T-helper 1 cell treated with Interleukin-12 subunit alpha and Interleukin-12 subunit beta and Interleukin-4 antibody, amounts not matched to agents 30 ng/mL and 1 ng/mL, for 36 hours (primary cell): ENCODE data around the gene APOL1. TPM values are rescaled to one million over a fixed set of nuclear protein-coding genes. Genes with fewer than 3 reads are reported as not detected.
"Not testable (repeated sequence)": the region's sequence is repeated elsewhere in the genome, so short reads cannot be mapped to it uniquely, and the experiment has no call there.

ENCODE experiments used
- intact Hi-C: fragments of 100-400 bp; cut with micrococcal nuclease; formaldehyde crosslinking; loops from one replicate; pipeline ENCODE4 v1.15.1; 2024
- total RNA-seq: library from RNA; stranded (reverse); gene quantifications from 2 replicates; pipeline ENCODE4 v1.2.3, GENCODE V29; 2022

APOL1 gene
- total RNA-seq, 1 donor from 2014 or later, result 91.0 TPM

DNA sequence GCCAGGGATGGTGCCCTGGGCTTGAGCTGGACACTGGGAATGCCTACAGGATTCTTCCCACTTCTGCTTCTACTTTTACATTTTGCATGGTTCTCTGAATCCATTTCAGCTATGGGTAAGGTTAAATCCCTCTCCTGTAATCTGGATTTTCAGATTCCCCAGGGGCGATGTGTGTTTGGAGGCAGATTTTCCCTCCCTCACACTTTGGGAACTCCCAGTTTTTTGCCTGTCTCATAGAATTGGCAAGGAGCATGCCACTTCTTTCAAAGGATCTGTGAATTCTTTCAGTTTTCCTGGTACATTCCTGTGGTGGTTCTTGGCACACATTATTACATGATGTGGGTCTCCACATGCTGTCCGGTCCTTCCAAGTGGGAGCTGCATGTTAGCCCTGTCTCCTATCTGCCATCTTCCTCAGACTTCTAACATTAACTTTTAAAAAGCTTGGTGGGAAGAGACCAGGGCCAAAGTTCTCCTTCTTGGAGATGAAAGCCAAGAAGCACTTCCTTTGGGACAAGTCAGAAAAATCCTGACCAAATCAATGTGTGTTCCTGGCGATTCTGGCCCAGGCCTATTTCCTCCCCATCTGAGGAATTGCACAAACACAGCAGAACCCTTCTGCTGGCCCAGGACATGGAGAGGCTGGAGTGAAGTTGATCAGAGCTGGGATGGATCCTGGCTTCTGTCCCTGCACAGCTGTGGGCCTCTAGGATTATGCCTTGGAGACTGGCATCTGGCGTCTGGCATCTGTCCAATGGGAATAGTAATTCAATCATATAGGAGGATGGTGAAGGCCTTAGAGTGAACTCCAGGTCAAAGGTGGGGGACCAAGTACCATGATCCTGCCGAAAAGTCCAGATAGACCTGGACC, 8.2 kb upstream of the APOL1 start:
- intact Hi-C loops, result no loop called here

GRCh38 chr22:36245805-36246356, 7.1 kb upstream of the APOL1 start:
- intact Hi-C loops, result no loop called here

DNA sequence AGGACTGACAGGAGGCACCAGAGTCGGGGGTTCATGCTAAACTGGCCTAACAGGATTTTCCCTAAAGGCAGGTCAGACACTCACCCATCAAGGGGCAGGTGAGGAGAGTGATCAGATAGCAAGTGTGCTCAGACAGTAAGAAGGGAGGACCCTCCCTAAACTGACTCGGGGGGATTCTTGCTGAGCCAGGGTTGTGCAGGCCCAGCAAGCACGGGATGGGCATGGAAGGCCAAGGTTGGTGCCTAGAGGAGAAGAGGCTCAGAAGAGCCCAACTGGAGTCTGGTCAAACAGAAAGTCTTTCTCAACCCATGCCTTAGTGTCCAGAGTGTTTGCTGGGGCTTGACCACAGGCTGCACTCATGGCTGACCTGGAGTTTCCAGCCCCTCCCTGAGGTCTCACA, 6.2 kb upstream of the APOL1 start:
- intact Hi-C loops, result no loop called here

DNA sequence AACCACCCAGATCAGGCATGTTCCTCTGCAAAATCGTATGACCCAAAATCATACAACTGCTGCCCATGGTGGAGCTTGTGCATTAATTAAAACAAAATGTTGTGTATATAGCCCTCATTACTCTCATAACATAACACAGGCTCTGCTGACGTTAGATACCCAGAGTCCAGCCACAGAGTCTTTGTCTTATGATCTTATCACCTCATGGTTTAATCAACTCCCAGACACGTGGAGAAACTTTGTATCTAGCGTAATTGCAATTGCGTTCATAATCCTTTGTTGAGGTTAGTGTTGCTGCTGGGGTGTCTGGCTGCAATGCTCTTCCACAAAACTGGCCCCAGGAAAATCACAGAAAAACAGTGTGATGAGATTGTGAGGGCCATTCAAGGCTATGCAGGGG, 5.0 kb upstream of the APOL1 start:
- intact Hi-C loops, result no loop called here

DNA sequence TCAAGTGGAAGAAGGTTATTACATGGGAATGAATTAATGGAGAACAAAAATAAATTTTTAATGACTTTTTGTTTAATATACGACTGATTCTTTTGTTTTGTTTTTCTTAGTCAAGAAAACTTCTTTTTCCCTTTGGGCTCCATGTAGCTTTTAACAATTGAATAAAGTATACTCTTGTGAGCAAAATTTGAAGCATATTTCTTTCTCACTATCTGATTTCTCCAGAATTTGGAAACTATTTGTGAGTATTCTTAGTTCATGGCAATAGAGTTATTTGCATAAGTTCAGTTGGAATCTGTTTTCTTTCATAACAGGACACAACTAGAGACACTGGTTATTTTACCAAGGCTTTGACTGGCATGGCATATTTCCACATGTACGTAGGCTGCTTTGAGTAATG, 3.8 kb upstream of the APOL1 start:
- intact Hi-C loops, result no loop called here

GRCh38 chr22:36250292-36250960, 2.5 kb upstream of the APOL1 start:
- intact Hi-C loops, result loop anchor here (5.0 kb wide), 1 partner anchor 88 kb away; the partner anchor contains the start of gene APOL3

GRCh38 chr22:36251979-36252608, 839 bp upstream of the APOL1 start:
- intact Hi-C loops, result loop anchor here (5.0 kb wide), 1 partner anchor 90 kb away; the partner anchor contains the start of gene APOL3

GRCh38 chr22:36253523-36254490, 874 bp downstream of the APOL1 start:
- intact Hi-C loops, result loop anchor here (1.0 to 5.0 kb wide), 3 partner anchors 15 to 92 kb away; partner anchors contain the start of genes APOL2 and APOL3

DNA sequence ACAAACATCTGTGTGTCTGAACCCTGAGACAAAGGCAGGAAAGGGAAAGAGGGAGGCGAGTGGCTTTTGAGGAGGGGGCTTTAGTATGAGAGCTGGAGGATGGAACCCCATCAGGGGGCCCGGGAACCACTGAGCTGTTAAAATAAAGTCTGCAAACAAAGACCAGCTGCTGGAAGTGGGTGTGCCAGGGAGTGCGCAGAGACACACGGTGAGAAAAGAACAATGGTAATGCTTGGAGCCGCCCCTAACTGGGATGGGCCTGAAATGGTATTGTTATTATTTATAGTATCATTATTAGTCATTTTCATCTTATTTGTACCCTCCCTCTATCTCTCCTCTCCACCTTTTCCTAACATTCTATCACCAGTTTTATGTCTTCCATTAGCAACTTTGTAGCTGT, 2.6 kb downstream of the APOL1 start:
- intact Hi-C loops, result not testable (repeated sequence)

GRCh38 chr22:36256478-36256877, 3.5 kb downstream of the APOL1 start:
- intact Hi-C loops, result no loop called here

DNA sequence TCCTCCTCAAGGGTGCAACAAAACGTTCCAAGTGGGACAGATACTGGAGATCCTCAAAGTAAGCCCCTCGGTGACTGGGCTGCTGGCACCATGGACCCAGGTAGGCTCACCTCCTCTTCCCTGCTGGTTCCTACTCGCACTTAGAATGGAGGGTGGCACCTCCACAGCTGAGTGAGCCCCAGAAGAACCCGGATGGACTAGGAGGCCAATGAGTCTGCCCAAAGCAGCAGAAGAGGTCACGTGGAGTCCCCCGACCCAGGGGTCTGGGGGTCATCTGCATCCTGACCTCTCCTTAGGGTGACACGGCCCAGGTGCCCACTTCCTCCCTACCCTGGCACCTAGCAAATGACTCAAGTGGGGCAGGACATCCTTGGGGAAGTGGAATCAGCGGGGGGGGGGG, 4.4 kb downstream of the APOL1 start:
- intact Hi-C loops, result no loop called here

- intact Hi-C loops, result no loop called here
Observed at GRCh38 chr22:36257948-36258670, 5.2 kb downstream of the APOL1 start.

DNA sequence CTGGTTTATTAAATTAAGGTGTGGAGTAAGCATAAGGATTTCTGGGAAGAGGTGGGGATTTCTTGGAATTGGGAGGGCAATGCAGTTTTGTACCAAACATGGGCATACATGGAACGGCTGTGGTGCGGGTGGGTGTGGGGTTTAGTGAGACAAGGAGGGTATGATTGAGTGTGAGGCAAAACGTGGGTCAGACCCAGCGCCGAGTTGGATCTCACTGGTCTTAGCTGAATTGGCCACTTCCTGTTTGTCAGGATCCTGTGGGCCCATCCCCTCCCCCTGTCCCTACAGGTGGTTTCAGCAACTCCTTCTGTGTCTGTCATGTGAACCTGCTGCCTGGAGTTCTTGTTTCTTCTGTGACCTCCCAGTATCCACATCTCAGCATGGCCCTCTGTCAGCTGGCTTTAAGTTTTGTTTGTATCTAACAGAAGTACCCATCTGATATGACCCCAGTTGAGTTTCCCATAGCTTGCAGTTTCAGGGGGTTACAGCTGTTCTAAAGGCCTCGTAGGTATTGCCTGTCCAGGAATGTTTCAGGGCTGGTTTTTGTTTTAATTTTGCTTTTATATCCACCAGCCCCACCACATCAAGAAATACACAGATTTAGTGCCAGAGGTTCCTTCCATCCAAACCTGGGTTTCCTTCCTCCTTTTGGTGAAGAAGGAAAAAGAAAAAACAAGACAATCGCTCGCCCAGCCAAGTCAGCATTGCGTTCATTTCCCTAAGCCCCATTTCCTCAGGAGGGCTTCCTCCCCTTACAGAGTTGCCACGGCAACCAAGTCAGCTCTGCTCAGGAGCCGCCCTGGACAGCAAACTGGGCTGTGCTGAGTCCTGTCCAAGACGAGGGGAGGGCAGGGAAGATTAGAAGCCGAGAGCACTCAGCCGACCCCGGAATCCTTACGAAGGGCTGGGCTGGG, 6.0 kb downstream of the APOL1 start:
- intact Hi-C loops, result no loop called here

DNA sequence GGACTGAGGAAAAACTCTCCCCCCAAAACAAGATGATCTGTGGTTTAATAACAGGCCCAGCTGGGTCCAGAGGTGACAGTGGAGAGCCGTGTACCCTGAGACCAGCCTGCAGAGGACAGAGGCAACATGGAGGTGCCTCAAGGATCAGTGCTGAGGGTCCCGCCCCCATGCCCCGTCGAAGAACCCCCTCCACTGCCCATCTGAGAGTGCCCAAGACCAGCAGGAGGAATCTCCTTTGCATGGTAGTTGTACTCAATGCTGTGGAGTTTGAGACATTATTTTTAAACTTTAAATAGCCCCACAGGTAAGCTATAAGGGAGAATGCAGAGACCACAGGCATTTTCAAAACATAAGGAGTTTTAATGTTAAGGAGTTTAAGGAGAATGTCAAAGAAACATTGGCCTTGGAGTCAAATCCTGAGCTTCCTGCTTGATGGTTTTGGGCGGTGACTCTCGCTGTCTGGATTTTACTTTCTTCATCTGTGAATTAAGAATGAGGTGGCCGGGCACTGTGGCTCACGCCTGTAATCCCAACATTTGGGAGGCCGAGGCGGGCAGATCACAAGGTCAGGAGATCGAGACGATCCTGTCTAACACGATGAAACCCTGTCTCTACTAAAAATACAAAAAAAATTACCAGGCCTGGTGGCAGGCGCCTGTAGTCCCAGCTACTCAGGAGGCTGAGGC, 6.8 kb downstream of the APOL1 start:
- intact Hi-C loops, result no loop called here

GRCh38 chr22:36261675-36262074, 8.7 kb downstream of the APOL1 start:
- intact Hi-C loops, result not testable (repeated sequence)

GRCh38 chr22:36262307-36262706, 9.4 kb downstream of the APOL1 start:
- intact Hi-C loops, result not testable (repeated sequence)

GRCh38 chr22:36263216-36263673, 10.3 kb downstream of the APOL1 start:
- intact Hi-C loops, result not testable (repeated sequence)
